K562 (cell line): ENCODE measurements around the gene IGSF21. TPM values are rescaled to one million over a fixed set of nuclear protein-coding genes. Genes with fewer than 3 reads are reported as not detected.
A peak's percentile ranks its signal among the peaks of the same experiment; 100 is the strongest.

Experiments used
- ATAC-seq: fragments of 200-7000 bp; cut with Tn5 transposase; 3 replicates; pipeline ENCODE4 v1.9.1; 2020; ENCODE audit warnings: moderate library complexity
- BruUV-seq: library from RNA; stranded (reverse); fragments of 400-500 nt; replicated peaks from 2 replicates; lab custom pipeline; 2021; lab: Mats Ljungman, UMichigan
- CTCF ChIA-PET: fragments of 300-600 bp; formaldehyde crosslinking; extraction: SDS; loops from one replicate; lab custom pipeline; 2021; ENCODE audit warnings: low intra/inter-chr PET ratio; lab: Yijun Ruan, JAX
- POLR2A ChIA-PET: fragments of 300-600, 350-650 bp; sonication (Branson Sonifier 250); formaldehyde crosslinking; extraction: SDS; loops from one replicate; lab custom pipeline; 2021; ENCODE audit warnings: antibody characterized with exemption, inconsistent platforms; lab: Yijun Ruan, JAX
- DNase-seq, 4 experiments: peaks; one replicate each; pipeline versions ENCODE4 v3.0.0 to v3.0.0-alpha.2; 2011 to 2018; ENCODE audit warnings: low spot score in 3 of 4, mixed read lengths in 3 of 4; ENCODE audit errors: extremely low read depth in 1 of 4
- FAIRE-seq: peaks from 2 replicates; lab custom pipeline; 2011; peaks lifted over from hg19 to GRCh38; lab: Jason Lieb, UNC
- H2AFZ ChIP-seq: 2 replicates; pipeline ENCODE4 v1.6.0; 2011; ENCODE audit warnings: low read depth, low read length, control low read depth, inconsistent platforms
- H3K27ac ChIP-seq: fragments of 200-600 bp; 3 replicates; pipeline ENCODE4 v1.8.0; 2011; ENCODE audit warnings: low read depth, mild to moderate bottlenecking, control low read depth, inconsistent platforms, low read length, moderate library complexity, mixed read lengths; ENCODE audit errors: extremely low read depth
- H3K27me3 ChIP-seq, 2 experiments: fragments of 300-600 bp in 1 of 2; 2 replicates in 1 of 2; 3 replicates in 1 of 2; pipeline versions ENCODE4 v1.6.0 to v1.8.0; 2011; ENCODE audit warnings: inconsistent platforms in 2 of 2, low read length in 2 of 2, mild to moderate bottlenecking in 1 of 2, mixed read lengths in 1 of 2, moderate library complexity in 1 of 2; ENCODE audit not compliant: control insufficient read depth in 2 of 2, insufficient read depth in 2 of 2
- H3K36me3 ChIP-seq: fragments of 300-600 bp; 3 replicates; pipeline ENCODE4 v1.8.0; 2011; ENCODE audit warnings: mild to moderate bottlenecking, low read length, inconsistent platforms; ENCODE audit not compliant: control insufficient read depth, insufficient read depth
- H3K4me1 ChIP-seq, 2 experiments: fragments of 200-600 bp in 1 of 2; replicated peaks in 1 of 2; 2 replicates in 1 of 2; 3 replicates in 1 of 2; pipeline versions ENCODE4 v1.5.1 to v1.8.0; 2011; ENCODE audit warnings: inconsistent platforms in 2 of 2, low read length in 2 of 2, mild to moderate bottlenecking in 1 of 2, mixed read lengths in 1 of 2, moderate library complexity in 1 of 2; ENCODE audit not compliant: control insufficient read depth in 2 of 2, insufficient read depth in 2 of 2
- H3K4me2 ChIP-seq: 2 replicates; pipeline ENCODE4 v1.6.1; 2011; ENCODE audit warnings: low read length, control low read depth, inconsistent platforms, mixed read lengths; ENCODE audit not compliant: insufficient read depth
- H3K4me3 ChIP-seq: fragments of 200-600 bp; sonication (generic), shearing (Covaris generic); 2 replicates; pipeline ENCODE4 v1.5.1; 2016; ENCODE audit warnings: control low read depth, inconsistent platforms
- H3K79me2 ChIP-seq: fragments of 200-600 bp; 3 replicates; pipeline ENCODE4 v1.8.0; 2011; ENCODE audit warnings: low read length, inconsistent platforms; ENCODE audit not compliant: control insufficient read depth, insufficient read depth
- H3K9ac ChIP-seq, 2 experiments: 2 replicates each; pipeline versions ENCODE4 v1.6.0 to v1.6.1; 2011; ENCODE audit warnings: low read depth in 2 of 2, low read length in 2 of 2, control low read depth in 1 of 2, inconsistent platforms in 1 of 2, mild to moderate bottlenecking in 1 of 2, mixed read lengths in 1 of 2; ENCODE audit not compliant: insufficient read depth in 1 of 2
- H3K9me1 ChIP-seq: one replicate; pipeline ENCODE4 v1.6.0; 2011; ENCODE audit warnings: inconsistent platforms, mild to moderate bottlenecking, low read length, moderate library complexity; ENCODE audit not compliant: control insufficient read depth, insufficient read depth
- H3K9me3 ChIP-seq: replicated peaks from 2 replicates; pipeline ENCODE4 v1.5.1; 2011; ENCODE audit warnings: low read depth, low read length, inconsistent platforms; ENCODE audit not compliant: control insufficient read depth, insufficient read depth
- H4K20me1 ChIP-seq: replicated peaks from 2 replicates; pipeline ENCODE4 v1.6.1; 2011; ENCODE audit warnings: low read length, inconsistent platforms, mixed read lengths; ENCODE audit not compliant: control insufficient read depth, insufficient read depth
- HLTF ChIP-seq: fragments of 450-650 bp; IDR thresholded peaks from 2 replicates; pipeline ENCODE4 v1.6.1; 2016
- JUND ChIP-seq, 2 experiments: IDR thresholded peaks; 2 replicates in 1 of 2; 3 replicates in 1 of 2; pipeline ENCODE4 v1.6.1; 2011; ENCODE audit warnings: borderline replicate concordance in 2 of 2, low read depth in 2 of 2, low read length in 2 of 2, improper control_type of control experiment in 1 of 2, missing biosample characterization in 1 of 2, missing genetic modification characterization in 1 of 2, missing genetic modification reagents in 1 of 2
- MLLT1 ChIP-seq, 2 experiments: fragments of 450-650 bp; IDR thresholded peaks; 2 replicates each; pipeline ENCODE4 v1.6.1; 2016
- NCOR1 ChIP-seq: fragments of 450-650 bp; IDR thresholded peaks from 2 replicates; pipeline ENCODE4 v1.6.1; 2016; ENCODE audit warnings: mild to moderate bottlenecking, moderate library complexity
- NR2C1 ChIP-seq, 2 experiments: fragments of 450-650 bp; IDR thresholded peaks; 2 replicates each; pipeline ENCODE4 v1.6.1; 2017; ENCODE audit warnings: mild to moderate bottlenecking in 2 of 2, antibody characterized with exemption in 1 of 2, inconsistent platforms in 1 of 2, missing compliant biosample characterization in 1 of 2, missing genetic modification characterization in 1 of 2
- RAD21 ChIP-seq, 2 experiments: fragments of 250-450 bp in 1 of 2; fragments of 450-650 bp in 1 of 2; sonication (Bioruptor Pico) in 1 of 2; formaldehyde crosslinking in 1 of 2; IDR thresholded peaks in 1 of 2; conservative IDR thresholded peaks in 1 of 2; 2 replicates each; pipeline versions ENCODE4 v1.4.0 to v1.8.0; 2020 to 2022; ENCODE audit warnings: mild to moderate bottlenecking in 2 of 2, moderate library complexity in 1 of 2
- RBFOX2 ChIP-seq: fragments of 200-400 bp; formaldehyde crosslinking; IDR thresholded peaks from 2 replicates; pipeline ENCODE4 v1.6.1; 2017; ENCODE audit warnings: low read depth, mild to moderate bottlenecking, low read length, moderate library complexity
- RBM14 ChIP-seq: fragments of 200-400 bp; formaldehyde crosslinking; IDR thresholded peaks from 2 replicates; pipeline ENCODE4 v1.6.1; 2018; ENCODE audit warnings: low read depth, mild to moderate bottlenecking, low read length, moderate library complexity, borderline replicate concordance; ENCODE audit not compliant: insufficient read depth
- RCOR1 ChIP-seq, 2 experiments: IDR thresholded peaks; 2 replicates each; pipeline ENCODE4 v1.6.1; 2012; ENCODE audit warnings: low read depth in 2 of 2, low read length in 2 of 2, borderline replicate concordance in 1 of 2, improper control_type of control experiment in 1 of 2
- ZNF384 ChIP-seq: IDR thresholded peaks from 2 replicates; pipeline ENCODE4 v1.6.1; 2012; ENCODE audit warnings: low read depth, low read length, improper control_type of control experiment
- ZNF696 ChIP-seq: fragments of 250-450 bp; sonication (Bioruptor Pico); conservative IDR thresholded peaks from 2 replicates; pipeline ENCODE4 v1.4.0; 2020; ENCODE audit warnings: mild to moderate bottlenecking, moderate library complexity
- WGBS: fragments of 100-300 bp; shearing (Covaris generic); methylation state at CpG from one replicate; pipeline ENCODE4 v1.1.6; 2016; ENCODE audit warnings: low coverage, mixed read lengths; ENCODE audit not compliant: insufficient coverage; ENCODE audit errors: missing lambda C conversion rate; 5-methylcytosine and 5-hydroxymethylcytosine counted together
- in situ Hi-C: fragments of 300-500 bp; cut with MboI; formaldehyde crosslinking; loops from 4 replicates; pipeline ENCODE4 v1.15.0; 2018; ENCODE audit warnings: inconsistent platforms, mixed read lengths
- intact Hi-C: fragments of 100-400 bp; cut with micrococcal nuclease; formaldehyde crosslinking; loops from 2 replicates; pipeline ENCODE4 v1.14.2; 2022
- polyA plus RNA-seq, 8 experiments: library from polyadenylated mRNA; depleted of rRNA in 4 of 8; stranded (reverse) in 5 of 8; unstranded in 3 of 8; fragments of >200 nt; fragmentation: Nextera tagmentation in 2 of 8; fragmentation: Illumina TruSeq in 1 of 8; extraction: Ambion mirVana in 2 of 8; extraction: Trizol in 1 of 8; gene quantifications; 2 replicates each; pipeline versions ENCODE4 v1.2.1 to v1.2.3, GENCODE V29; 2011 to 2014; ENCODE audit warnings: inconsistent platforms in 1 of 8, missing spikeins in 1 of 8
- total RNA-seq, 7 experiments: library from RNA; depleted of rRNA in 6 of 7; stranded (reverse); fragments of >200 nt in 6 of 7; fragmentation: Illumina TruSeq in 2 of 7; extraction: Trizol in 2 of 7; gene quantifications; 2 replicates each; pipeline versions ENCODE4 v1.2.1 to v1.2.3, GENCODE V29; 2011 to 2021; ENCODE audit warnings: low replicate concordance in 1 of 7
- TF ChIP-seq, protein P1 (sequence below): fragments of 250-450 bp; sonication (Bioruptor Pico); IDR thresholded peaks from 2 replicates; pipeline ENCODE4 v1.8.0; 2021; ENCODE audit warnings: mild to moderate bottlenecking, moderate library complexity
- TF ChIP-seq, protein P2 (sequence below): fragments of 450-650 bp; IDR thresholded peaks from 2 replicates; pipeline ENCODE4 v1.7.1; 2018; ENCODE audit warnings: mild to moderate bottlenecking, low read depth; ENCODE audit not compliant: partially characterized antibody

Gene IGSF21
- total and polyA plus RNA-seq, 9 of the 15 experiments (the other 6 are each of a cell fraction or from before 2014, with no cell fraction given) = not detected

GRCh38 chr1:18160290-18160942 lies 52.8 kb downstream of the IGSF21 start:
- peak; percentile 23 for FAIRE-seq
- BruUV-seq = no TSS peak
- POLR2A ChIA-PET = interaction anchor here (0.6 to 1.2 kb wide), 4 partner anchors 8 to 757 kb away, joined by 3 to 4 read pairs (median 4); no protein-coding TSS in a partner anchor
- no peak for TF ChIP-seq RAD21 (CRISPR knock-in tag; conservative IDR thresholded peaks at IDR 0.05 in 1 of 2, IDR thresholded peaks at IDR 0.05 in 1 of 2)
- TF ChIP-seq ZNF384 = no peak
- TF ChIP-seq, protein P1, sequence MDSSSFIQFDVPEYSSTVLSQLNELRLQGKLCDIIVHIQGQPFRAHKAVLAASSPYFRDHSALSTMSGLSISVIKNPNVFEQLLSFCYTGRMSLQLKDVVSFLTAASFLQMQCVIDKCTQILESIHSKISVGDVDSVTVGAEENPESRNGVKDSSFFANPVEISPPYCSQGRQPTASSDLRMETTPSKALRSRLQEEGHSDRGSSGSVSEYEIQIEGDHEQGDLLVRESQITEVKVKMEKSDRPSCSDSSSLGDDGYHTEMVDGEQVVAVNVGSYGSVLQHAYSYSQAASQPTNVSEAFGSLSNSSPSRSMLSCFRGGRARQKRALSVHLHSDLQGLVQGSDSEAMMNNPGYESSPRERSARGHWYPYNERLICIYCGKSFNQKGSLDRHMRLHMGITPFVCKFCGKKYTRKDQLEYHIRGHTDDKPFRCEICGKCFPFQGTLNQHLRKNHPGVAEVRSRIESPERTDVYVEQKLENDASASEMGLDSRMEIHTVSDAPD (CRISPR knock-in tag) = no peak
- no peak for TF ChIP-seq MLLT1 (IDR thresholded peaks at IDR 0.05)
- TF ChIP-seq RCOR1 (IDR thresholded peaks at IDR 0.05; ENCODE audit: borderline replicate concordance in 1 of 2, low read depth in 2 of 2, low read length in 2 of 2) = no peak
- TF ChIP-seq RBM14 = no peak
- no peak for TF ChIP-seq NCOR1
- no peak for TF ChIP-seq HLTF
- no peak for TF ChIP-seq JUND (IDR thresholded peaks at IDR 0.05; ENCODE audit: borderline replicate concordance, low read depth, low read length)
- no peak for TF ChIP-seq JUND (tag; IDR thresholded peaks at IDR 0.05; ENCODE audit: borderline replicate concordance, low read depth, low read length)
- TF ChIP-seq, protein P2, sequence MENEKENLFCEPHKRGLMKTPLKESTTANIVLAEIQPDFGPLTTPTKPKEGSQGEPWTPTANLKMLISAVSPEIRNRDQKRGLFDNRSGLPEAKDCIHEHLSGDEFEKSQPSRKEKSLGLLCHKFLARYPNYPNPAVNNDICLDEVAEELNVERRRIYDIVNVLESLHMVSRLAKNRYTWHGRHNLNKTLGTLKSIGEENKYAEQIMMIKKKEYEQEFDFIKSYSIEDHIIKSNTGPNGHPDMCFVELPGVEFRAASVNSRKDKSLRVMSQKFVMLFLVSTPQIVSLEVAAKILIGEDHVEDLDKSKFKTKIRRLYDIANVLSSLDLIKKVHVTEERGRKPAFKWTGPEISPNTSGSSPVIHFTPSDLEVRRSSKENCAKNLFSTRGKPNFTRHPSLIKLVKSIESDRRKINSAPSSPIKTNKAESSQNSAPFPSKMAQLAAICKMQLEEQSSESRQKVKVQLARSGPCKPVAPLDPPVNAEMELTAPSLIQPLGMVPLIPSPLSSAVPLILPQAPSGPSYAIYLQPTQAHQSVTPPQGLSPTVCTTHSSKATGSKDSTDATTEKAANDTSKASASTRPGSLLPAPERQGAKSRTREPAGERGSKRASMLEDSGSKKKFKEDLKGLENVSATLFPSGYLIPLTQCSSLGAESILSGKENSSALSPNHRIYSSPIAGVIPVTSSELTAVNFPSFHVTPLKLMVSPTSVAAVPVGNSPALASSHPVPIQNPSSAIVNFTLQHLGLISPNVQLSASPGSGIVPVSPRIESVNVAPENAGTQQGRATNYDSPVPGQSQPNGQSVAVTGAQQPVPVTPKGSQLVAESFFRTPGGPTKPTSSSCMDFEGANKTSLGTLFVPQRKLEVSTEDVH = no peak
- TF ChIP-seq NR2C1 (IDR thresholded peaks at IDR 0.05) = no peak
- TF ChIP-seq NR2C1 (tag; IDR thresholded peaks at IDR 0.05) = no peak
- TF ChIP-seq RBFOX2 = no peak
- TF ChIP-seq ZNF696 (CRISPR knock-in tag) = no peak

More at GRCh38 chr1:18160290-18160942, 52.8 kb downstream of the IGSF21 start:
- no peak overlapping the region for H3K4me2 ChIP-seq
- H3K27me3 ChIP-seq = peaks cover 6 to 25% of the 10 kb centered on the region in 2 experiments; a peak in 3 of 5 replicates
- H3K36me3 ChIP-seq = no peaks in the 10 kb centered on the region
- CTCF ChIA-PET = no interaction called here
- no peaks in the 10 kb centered on the region for H3K9me3 ChIP-seq
- H3K27ac ChIP-seq = no peak overlapping the region
- no peaks in the 10 kb centered on the region for H4K20me1 ChIP-seq
- no peak overlapping the region for H3K4me3 ChIP-seq
- in situ Hi-C loops = no loop called here
- H3K79me2 ChIP-seq = no peaks in the 10 kb centered on the region
- no peak for ATAC-seq
- intact Hi-C loops = no loop called here
- WGBS = under 1% methylated on average over 13 of the region's 13 CpGs
- no peaks in the 10 kb centered on the region for H3K9me1 ChIP-seq
- DNase-seq = no peak
- H3K9ac ChIP-seq = no peak overlapping the region
- H3K4me1 ChIP-seq = no peaks in the 10 kb centered on the region
- no peak overlapping the region for H2AFZ ChIP-seq
